Stimulated activated CD8-positive, alpha-beta memory T cell treated with anti-CD3 and anti-CD28 coated beads, Interleukin-4, amount 100 ng/mL, for 48 hours (primary cell): ENCODE results near the gene CHGA.

Source experiments
- DNase-seq: peaks from one replicate; pipeline ENCODE4 v3.0.0-alpha.2; 2020

Gene CHGA

GRCh38 chr14:92945544-92945943 is 22.6 kb downstream of the CHGA start:
- no peak for DNase-seq

- no peak for DNase-seq
Observed at GRCh38 chr14:92945959-92946846, 23.3 kb downstream of the CHGA start.

GRCh38 chr14:92946847-92947545 is 24.0 kb downstream of the CHGA start:
- DNase-seq = no peak

- no peak for DNase-seq
Observed at GRCh38 chr14:92948647-92949046, 25.7 kb downstream of the CHGA start.

GRCh38 chr14:92949496-92950192 is 26.7 kb downstream of the CHGA start:
- DNase-seq = no peak

- no peak for DNase-seq
Observed at GRCh38 chr14:92950193-92950540, 27.2 kb downstream of the CHGA start.

- DNase-seq = no peak
Observed at GRCh38 chr14:92950773-92951172, 27.8 kb downstream of the CHGA start.

- DNase-seq = no peak
Observed at GRCh38 chr14:92951261-92951660, 28.3 kb downstream of the CHGA start.

- DNase-seq = peak; percentile 93
Observed at GRCh38 chr14:92951912-92952471, 29.0 kb downstream of the CHGA start.

- no peak for DNase-seq
Observed at GRCh38 chr14:92952481-92953298, 29.7 kb downstream of the CHGA start.

GRCh38 chr14:92953526-92953925 is 30.6 kb downstream of the CHGA start:
- DNase-seq = no peak

GRCh38 chr14:92954933-92955332 is 32.0 kb downstream of the CHGA start:
- DNase-seq = no peak

GRCh38 chr14:92955381-92955780 is 32.4 kb downstream of the CHGA start:
- no peak for DNase-seq

GRCh38 chr14:92956961-92957360 is 34.0 kb downstream of the CHGA start:
- no peak for DNase-seq

GRCh38 chr14:92958373-92959188 is 35.6 kb downstream of the CHGA start:
- no peak for DNase-seq

GRCh38 chr14:92959189-92959531 is 36.2 kb downstream of the CHGA start:
- no peak for DNase-seq

- DNase-seq = no peak
Observed at GRCh38 chr14:92959761-92960680, 37.1 kb downstream of the CHGA start.

GRCh38 chr14:92960706-92961566 is 38.0 kb downstream of the CHGA start:
- no peak for DNase-seq

- DNase-seq = no peak
Observed at GRCh38 chr14:92961567-92961855, 38.6 kb downstream of the CHGA start.
